GM04503 (cell line): Measurements from ENCODE around the gene NFKBIE.
A peak's percentile ranks its signal among the peaks of the same experiment; 100 is the strongest.
"Not testable (repeated sequence)": the region's sequence is repeated elsewhere in the genome, so short reads cannot be mapped to it uniquely, and the experiment has no call there.

Experiments used
- DNase-seq: peaks from one replicate; pipeline ENCODE4 v3.0.0-alpha.2; 2012; ENCODE audit warnings: low read depth

The NFKBIE gene

DNA sequence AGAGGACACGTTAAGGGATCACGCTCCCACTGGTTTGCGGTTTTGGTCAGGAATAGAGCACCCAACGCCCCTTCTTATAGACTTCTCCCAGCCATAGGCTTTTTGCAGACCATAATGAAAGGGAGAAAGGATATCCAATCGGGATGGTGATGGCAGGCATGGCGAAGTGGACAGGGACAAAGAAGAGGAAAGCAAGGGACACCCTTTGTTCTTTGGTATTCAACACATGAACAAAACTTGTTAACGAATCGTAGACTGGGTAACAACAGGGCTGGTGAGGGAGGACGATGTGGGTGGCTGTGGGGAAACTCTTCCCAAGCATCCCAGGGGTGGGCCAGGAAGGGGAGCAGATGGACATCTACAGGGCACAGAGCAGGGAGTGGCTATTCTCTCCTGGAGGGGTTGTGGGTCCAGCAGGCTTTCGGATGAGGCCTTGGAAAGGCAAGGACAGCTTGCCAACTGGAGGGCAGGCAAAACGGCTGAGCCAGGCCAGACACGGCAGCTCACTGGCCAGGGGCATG, 19.9 kb downstream of the NFKBIE start:
- no peak for DNase-seq

DNA sequence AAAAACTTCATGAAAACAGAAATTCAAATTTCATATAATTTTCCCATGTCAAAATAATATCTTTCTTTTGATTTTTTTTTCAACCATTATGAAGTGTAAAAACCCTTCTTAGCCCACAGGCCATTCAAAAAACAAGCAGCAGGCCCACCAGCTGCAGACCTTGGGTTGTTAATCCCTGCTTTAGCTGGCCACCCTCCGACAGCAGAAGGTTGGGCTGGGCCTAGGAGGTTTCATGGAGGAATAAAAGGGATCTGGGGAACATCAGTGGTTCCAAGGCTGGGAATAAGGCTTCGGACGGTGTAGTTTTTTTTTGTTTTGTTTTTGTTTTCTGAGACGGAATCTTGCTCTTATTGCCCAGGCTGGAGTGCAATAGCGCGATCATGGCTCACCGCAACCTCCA, 22.0 kb downstream of the NFKBIE start:
- no peak for DNase-seq

DNA sequence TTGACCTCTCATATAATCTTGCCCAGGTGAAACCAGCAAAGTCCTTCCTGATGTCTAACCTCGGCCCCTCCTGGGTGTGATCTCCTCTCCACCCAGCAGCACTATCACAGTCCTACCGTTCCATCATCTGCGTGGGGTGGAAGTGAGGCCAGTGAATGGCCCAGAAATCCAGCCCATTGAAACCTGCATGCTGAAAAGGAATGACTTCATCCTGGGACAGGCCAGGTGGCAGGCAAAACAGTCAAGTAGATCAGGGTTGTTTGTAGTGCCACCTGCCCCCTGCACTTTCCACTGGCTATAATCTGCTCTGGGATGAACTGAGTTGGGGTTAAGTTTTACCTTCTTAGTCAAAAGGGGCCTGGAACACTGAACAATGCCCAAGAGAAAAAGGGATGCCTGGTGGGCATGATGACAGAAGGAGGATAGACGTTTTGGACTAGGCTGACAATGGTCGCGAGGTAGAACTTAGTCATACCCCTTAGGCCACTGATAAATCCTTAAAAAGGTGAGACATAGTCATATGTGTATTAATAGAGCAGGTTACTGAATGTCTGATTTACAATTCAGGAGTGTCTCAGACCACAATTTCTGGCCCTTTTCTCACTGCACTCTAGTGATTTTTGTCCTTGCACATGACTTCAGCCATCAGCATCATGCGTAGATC, 26.5 kb downstream of the NFKBIE start:
- no peak for DNase-seq

GRCh38 chr6:44237813-44238433, 27.4 kb downstream of the NFKBIE start:
- DNase-seq, result no peak

DNA sequence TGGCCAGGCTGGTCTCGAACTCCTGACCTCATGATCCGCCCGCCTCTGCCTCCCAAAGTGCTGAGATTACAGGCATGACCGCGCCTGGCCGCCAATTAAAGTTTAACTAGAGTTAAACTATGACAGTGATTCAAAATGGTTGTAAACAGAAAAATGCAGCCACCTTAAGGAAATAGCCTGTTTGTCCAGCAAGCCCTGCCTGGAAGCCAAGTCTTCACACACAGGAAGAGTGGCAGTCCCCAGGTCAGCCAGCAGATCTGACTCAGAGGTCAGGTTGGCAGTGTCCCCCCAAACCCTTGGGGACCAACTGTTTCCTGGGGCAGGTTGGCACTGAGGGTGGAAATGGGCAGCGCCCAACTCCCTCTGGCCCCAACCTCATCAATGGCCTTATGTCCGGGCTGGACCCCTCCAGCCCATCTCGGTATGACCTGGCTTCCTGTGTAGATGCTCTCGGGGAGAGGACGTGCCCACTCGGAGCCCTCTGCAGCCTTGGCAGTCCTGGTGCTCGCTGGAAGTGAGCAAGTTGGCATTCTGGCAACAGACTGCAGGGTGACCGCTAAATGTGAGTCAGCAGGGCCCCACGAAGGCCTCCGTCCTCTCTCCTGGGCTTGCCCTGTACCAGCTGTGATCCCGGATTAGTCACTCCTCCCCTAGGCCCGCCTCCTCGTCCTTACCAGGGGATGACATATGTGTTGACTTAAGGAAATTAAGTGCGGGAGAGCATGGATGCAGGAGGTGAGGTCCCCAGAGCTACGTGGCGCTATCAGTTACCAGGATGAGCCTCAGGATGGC, 28.1 kb downstream of the NFKBIE start:
- DNase-seq, result peak; percentile 87

DNA sequence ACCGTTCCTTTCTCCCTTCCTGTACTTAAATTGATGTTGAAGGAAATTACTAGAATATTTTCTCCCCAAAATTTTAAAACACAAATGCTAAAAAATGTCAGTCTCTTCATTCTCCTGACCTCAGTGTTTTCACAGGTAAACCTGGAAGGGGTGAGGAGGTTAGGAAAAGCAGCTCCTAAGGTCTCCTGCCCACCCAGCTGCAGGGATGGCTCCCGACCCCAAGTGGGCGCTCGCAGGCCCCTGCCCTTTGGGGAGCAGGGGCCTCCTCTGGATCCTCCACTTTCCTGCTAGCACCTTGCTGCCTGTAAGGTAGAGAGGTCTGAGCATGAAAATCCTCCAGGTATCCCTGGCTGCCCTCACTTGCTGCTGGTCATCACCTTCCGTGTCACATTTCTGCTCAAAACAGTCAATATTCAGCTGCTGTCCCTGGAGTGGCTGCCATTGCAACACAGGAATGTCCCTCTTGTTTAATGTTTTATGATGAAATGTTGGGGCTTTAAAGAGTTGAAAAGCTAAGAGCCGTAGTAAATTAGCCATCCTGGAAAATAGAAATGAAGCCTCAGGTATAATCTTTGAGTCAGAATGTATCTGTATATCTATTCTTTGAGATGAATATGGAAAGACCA, 29.3 kb downstream of the NFKBIE start:
- DNase-seq, result no peak

DNA sequence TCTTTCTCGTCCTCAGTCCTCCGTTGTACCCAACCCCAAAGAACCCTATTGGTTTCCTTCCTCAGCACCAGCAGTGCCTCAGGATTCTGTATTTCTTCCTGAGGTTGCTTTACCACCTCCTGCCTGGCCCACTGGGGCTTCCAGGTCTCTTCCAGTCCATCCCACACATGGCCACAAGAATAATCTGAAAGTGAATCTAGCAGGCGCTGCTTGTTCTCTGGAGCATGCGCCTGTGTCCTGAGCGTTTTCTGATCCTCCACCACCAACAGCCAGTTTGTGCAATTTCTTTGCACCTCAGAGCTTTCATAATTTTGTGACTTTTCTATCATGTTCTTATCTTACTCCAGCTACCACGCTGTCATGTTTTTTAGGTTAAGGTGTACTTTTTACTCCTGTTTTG, 30.1 kb downstream of the NFKBIE start:
- no peak for DNase-seq

DNA sequence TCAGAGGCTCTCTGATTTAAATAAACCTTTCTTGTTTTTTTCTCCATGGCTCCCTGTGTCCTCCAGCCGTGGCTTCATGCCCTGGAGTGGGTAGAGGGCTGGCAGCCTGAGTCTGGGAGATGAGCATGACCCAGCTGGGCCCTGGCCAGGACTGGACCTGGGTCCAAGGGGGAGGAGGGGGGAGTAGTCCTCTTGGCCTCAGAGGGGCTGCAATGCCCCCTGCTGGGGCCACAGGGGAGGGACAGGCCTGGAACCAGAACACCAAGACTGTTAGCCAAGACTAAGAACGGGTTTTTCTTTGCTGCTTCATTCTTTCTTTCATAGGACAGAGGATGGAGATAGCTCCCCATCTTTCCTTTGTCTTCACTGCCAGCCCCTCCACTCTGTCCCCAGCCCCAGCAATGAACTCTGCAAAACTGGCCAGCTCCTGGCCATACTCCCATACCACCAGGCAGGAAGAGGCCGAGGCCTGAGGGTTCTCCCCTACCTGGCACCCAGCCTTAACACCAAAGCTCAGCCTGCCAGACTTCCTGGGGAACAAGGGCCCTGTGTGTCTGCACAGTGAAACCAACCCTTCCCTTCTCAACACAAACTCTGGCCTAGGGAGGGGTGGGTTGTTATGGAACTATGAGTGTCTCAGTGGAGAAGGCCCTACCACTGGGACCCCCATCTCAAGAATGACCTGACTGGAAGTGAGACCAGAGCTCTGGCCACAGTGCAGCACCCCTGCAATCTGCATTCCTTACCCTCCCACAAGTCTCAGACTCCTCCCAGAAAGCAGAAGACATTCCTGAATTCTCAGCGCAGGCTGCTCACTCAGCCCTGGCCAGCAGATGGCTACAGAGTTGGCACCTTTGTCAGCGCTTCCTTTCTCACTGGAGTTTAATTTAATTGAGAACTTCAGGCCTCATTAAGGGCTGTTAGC, 31.0 kb downstream of the NFKBIE start:
- peak; percentile 38 for DNase-seq

DNA sequence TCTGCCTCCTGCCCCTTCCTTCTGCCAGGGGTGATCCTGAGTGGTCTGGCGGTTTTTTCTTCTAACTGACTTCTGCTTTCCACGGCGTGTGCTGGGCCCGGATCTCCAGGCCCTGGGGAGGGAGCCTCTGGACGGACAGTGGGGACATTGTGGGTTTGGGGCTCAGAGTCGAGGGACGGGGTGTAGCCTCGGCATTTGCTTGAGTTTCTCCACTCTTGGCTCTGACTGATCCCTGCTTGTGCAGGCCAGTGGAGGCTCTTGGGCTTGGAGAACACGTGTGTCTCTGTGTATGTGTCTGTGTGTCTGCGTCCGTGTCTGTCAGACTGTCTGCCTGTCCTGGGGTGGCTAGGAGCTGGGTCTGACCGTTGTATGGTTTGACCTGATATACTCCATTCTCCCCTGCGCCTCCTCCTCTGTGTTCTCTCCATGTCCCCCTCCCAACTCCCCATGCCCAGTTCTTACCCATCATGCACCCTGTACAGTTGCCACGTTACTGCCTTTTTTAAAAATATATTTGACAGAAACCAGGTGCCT, 31.7 kb downstream of the NFKBIE start:
- DNase-seq, result no peak

DNA sequence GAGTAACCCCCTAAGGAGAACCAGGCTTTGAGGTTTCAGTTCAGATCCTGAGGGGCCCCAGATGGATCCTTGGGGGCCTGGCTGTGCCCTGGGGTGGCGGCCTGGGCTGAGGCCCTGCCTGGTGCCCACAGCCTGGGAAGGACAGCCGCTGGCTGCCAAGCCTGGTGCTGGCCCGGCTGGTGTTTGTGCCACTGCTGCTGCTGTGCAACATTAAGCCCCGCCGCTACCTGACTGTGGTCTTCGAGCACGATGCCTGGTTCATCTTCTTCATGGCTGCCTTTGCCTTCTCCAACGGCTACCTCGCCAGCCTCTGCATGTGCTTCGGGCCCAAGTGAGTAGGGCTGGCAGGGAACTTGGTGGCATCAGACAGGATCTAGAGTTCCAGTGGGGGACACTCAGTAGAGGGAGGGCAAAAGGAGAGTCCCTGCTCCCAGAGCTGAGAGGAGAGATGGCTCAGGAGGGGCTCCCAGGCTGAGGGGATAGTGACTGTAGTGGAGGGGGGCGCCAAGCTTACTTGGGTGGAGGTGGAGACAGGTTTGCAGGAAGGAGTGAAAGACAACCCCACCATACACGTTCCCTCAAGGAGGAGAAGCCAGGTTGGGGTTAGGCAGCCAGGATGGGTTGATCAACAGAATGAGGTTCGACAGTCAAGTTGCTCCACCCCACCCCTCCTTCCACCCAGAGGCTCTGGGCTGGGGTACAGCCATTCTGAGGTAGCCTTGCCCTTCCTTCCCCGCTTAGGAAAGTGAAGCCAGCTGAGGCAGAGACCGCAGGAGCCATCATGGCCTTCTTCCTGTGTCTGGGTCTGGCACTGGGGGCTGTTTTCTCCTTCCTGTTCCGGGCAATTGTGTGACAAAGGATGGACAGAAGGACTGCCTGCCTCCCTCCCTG, 32.4 kb downstream of the NFKBIE start:
- no peak for DNase-seq

GRCh38 chr6:44231426-44231825, 33.9 kb downstream of the NFKBIE start:
- not testable (repeated sequence) for DNase-seq

DNA sequence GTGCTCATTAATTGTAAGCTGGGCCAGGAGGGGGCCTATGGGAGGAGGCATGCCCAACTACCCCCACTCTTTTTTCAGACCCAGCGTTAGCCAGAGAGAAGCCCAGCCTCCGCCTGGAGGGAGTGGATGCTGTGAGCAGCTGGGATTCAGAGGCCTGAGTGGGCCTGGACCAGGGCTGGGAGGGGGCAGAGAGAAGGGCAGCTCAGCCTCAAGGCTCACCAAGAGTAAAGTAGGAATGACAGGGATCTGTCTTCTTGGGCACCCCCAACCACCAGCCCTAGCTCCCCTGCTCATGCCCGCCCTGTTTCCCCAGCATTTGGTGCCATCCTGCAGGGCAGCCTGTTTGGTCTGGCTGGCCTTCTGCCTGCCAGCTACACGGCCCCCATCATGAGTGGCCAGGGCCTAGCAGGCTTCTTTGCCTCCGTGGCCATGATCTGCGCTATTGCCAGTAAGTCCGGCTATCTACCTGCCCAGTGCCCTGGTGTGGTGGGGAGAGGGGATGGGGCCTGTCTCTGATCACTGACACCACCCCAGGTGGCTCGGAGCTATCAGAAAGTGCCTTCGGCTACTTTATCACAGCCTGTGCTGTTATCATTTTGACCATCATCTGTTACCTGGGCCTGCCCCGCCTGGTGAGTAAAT, 35.2 kb downstream of the NFKBIE start:
- no peak for DNase-seq

DNA sequence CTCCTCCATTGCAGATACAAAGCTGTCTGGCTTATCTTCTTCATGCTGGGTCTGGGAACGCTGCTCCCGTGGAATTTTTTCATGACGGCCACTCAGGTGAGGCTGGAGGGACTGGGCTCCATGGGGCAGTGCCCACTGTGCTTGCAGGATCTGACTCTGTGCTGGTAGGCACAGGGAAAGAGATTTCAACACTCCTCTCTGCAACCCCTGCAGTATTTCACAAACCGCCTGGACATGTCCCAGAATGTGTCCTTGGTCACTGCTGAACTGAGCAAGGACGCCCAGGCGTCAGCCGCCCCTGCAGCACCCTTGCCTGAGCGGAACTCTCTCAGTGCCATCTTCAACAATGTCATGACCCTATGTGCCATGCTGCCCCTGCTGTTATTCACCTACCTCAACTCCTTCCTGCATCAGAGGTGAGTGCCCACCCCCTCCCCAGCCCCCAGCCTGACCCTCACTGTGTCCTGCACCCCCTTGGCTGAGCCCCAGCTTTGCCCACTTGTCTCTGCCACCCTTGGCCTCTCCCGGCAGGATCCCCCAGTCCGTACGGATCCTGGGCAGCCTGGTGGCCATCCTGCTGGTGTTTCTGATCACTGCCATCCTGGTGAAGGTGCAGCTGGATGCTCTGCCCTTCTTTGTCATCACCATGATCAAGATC, 35.8 kb downstream of the NFKBIE start:
- DNase-seq, result no peak

DNA sequence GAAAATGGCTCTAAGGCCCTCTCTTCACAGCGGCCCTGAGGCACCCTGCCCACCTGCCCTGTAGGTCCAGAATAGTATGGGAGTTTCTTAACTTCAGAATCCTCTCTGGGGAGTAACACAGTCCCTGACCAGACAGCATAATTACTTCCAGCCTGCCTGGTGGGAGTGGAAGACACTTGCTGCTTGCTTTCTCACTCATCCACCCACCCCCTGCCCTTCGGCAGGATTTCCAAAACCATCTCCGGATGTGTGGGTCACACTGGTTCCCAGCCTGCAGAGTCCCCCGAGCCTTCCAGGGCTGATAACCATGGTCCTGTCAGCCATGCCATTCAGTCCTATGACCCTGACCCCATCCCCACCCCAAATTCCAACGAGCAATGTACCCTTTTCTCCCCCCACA, 36.5 kb downstream of the NFKBIE start:
- DNase-seq, result no peak

DNA sequence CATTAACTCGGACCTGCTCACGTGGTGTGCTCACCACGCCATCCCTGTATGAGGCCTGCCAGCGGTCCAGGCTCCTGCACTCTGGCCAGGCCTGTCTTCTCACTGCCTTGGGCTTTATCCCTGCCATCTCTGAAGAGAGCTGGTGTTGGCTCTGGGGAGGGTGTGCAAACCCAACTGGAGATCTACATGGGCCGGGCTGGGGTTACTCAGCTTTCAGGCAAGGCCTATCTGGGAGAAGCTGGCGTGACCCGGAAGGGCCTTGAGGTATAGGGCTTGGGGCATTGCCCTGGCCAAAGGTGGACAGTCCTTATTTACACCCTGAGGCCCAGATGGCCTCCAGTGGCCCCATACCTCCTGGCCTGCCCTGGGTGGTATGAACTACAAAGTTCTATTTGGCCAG, 36.9 kb downstream of the NFKBIE start:
- no peak for DNase-seq

- DNase-seq, result no peak
Measured at GRCh38 chr6:44228031-44228430, 37.3 kb downstream of the NFKBIE start.

DNA sequence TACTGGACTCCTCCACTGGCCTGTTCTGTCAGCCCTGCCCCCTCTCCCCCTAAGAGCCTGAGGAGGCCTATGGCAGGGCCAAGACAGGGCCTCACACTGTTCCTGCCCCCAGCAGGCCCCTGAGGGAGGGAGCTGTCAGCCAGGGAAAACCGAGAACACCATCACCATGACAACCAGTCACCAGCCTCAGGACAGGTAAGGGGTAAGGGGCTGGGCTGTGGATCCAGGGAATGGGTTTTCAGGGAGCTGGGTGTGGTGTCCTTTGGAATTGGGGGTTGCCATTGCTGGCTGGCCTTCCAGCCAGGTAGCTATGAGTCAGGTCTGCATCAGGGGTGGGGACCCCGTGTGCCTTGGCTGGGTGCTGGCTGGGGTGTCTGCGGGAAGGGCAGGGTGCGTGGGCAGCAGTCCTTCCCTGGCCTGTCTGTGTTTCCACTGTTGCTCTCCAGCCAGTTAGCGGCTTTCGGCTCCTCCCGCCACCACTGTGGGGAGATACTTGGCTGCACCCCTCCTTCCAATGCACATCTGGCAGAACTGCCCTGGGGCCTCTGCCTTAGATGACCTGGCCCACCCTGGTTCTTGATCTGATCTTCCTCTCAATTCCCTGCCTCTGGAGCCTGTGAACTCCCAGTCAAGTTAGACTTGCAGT, 38.1 kb downstream of the NFKBIE start:
- DNase-seq, result no peak

- DNase-seq, result no peak
Measured at GRCh38 chr6:44226368-44227147, 38.8 kb downstream of the NFKBIE start.
